Ovary (tissue), 9 donors: Measurements from ENCODE around the gene DYNC1I1. TPM values are rescaled to one million over a fixed set of nuclear protein-coding genes. Genes with fewer than 3 reads are reported as not detected.

Source experiments
- DNase-seq, 5 donors: peaks; one replicate each; pipeline ENCODE4 v3.0.0-alpha.2; 2019 to 2020
- H3K27ac ChIP-seq, 2 donors: fragments of 200-600 bp; one replicate each; pipeline versions ENCODE4 v1.5.1 to v1.8.0; 2019 to 2022
- H3K27me3 ChIP-seq: fragments of 200-600 bp; one replicate; pipeline ENCODE4 v1.8.0; 2022
- H3K36me3 ChIP-seq: fragments of 200-600 bp; sonication (generic); one replicate; pipeline ENCODE4 v1.5.1; 2019
- H3K4me1 ChIP-seq: one replicate; pipeline ENCODE4 v1.8.1; 2013; ENCODE audit warnings: mild to moderate bottlenecking, moderate library complexity; ENCODE audit not compliant: insufficient read depth
- H3K4me3 ChIP-seq: fragments of 200-600 bp; sonication (generic); one replicate; pipeline ENCODE4 v1.5.1; 2017
- H3K9me3 ChIP-seq, 2 donors: fragments of 200-600 bp in 1 of 2; sonication (generic) in 1 of 2; one replicate each; pipeline versions ENCODE4 v1.5.1 to v1.8.1; 2013 to 2019; ENCODE audit warnings: mild to moderate bottlenecking in 1 of 2, moderate library complexity in 1 of 2
- CTCF ChIP-seq, 3 donors: fragments of 450-650 bp in 2 of 3; fragments of 200-600 bp in 1 of 3; IDR thresholded peaks; one replicate each; pipeline versions ENCODE4 v1.5.1 to v1.8.0; 2016 to 2022; ENCODE audit warnings: antibody characterized with exemption in 3 of 3, mild to moderate bottlenecking in 1 of 3
- EP300 ChIP-seq: sonication (generic); formaldehyde crosslinking; IDR thresholded peaks from one replicate; pipeline ENCODE4 v1.6.1; 2017; ENCODE audit warnings: antibody characterized with exemption
- POLR2A ChIP-seq: fragments of 450-650 bp; IDR thresholded peaks from one replicate; pipeline ENCODE4 v1.6.1; 2017; ENCODE audit warnings: antibody characterized with exemption, mild to moderate bottlenecking, moderate library complexity
- WGBS, 3 donors: extraction: QIAGEN DNeasy Blood & Tissue Kit in 1 of 3; methylation state at CpG; one replicate each; pipeline versions ENCODE4 v1.1.5 to v1.1.7; 2013 to 2017; 5-methylcytosine and 5-hydroxymethylcytosine counted together
- intact Hi-C, 4 donors: fragments of 100-400 bp; cut with DNase I; formaldehyde crosslinking; loops; one replicate each; pipeline versions ENCODE4 v1.11.0 to v1.15.1; 2022 to 2023
- polyA plus RNA-seq, 2 donors: library from polyadenylated mRNA; stranded (reverse); fragments of 200-250 nt in 1 of 2; fragments of 350-450 nt in 1 of 2; fragmentation: Illumina TruSeq in 1 of 2; extraction: RNeasy Lipid Tissue Mini Kit (QIAGEN cat#74804) in 1 of 2; gene quantifications; one replicate each; pipeline ENCODE4 v1.2.3, GENCODE V29; 2013 to 2014
- total RNA-seq, 7 donors: library from RNA; depleted of rRNA in 2 of 7; stranded (reverse); fragments of >200 nt in 2 of 7; fragmentation: NEBNext Ultra II Directional in 3 of 7; extraction: Animal tissue kit (Norgen Biotek cat#: 25700) in 3 of 7; gene quantifications; one replicate each; pipeline versions ENCODE4 v1.1.0 to v1.2.4, GENCODE V29; 2016 to 2023
- donor health status: DM: no; HTN: no; CAD: no; lungs with moderate emphysema.
- donor health status: DM: no; HTN: no; CAD: no.
- donor health status: Bipolar disorder and iron deficiency.
- donor health status: DM: yes; HTN: yes; CAD: no.
- donor health status: DM: no; HTN: no; CAD: no.
- donor health status: DM: yes; HTN: yes; CAD: no.

DYNC1I1 gene
- total and polyA plus RNA-seq, 9 donors = 4.2 to 19.3 (median 6.9) TPM

DNA sequence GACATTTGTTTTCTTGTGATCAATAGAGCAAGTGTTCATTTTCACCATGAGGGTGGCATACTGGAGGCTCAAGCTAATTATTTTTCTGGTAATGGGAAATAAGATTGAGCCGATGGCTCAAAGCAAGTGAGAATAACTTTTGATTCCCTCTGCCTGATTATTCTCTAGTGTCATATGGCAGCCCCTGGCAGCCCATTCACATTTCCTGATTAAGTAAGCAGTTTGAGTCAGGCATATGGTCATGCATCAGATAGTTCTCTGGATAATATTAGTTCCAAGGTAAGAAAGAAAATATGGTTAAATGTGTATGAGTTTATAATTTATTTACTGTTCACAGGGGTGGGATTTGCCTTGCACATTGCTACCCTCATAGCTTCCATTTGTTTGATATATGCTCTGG is 109.2 kb downstream of the DYNC1I1 start:
- no peaks in the 10 kb centered on the region for H3K9me3 ChIP-seq
- H3K27ac ChIP-seq = no peak overlapping the region
- H3K36me3 ChIP-seq = no peaks in the 10 kb centered on the region
- H3K4me1 ChIP-seq = no peaks in the 10 kb centered on the region
- TF ChIP-seq EP300 (no peak), CTCF (IDR thresholded peaks at IDR 0.05) (no peak), POLR2A (no peak)
- no peak overlapping the region for H3K4me3 ChIP-seq
- intact Hi-C loops = no loop called here
- WGBS, 3 donors = 90 to 94% (median 91%) methylated on average over 1 of the region's 1 CpG
- no peak for DNase-seq
- no peaks in the 10 kb centered on the region for H3K27me3 ChIP-seq

- Histone ChIP-seq H3K27me3 (no peaks in the 10 kb centered on the region), H3K4me1 (no peaks in the 10 kb centered on the region), H3K4me3 (no peak overlapping the region), H3K27ac (no peak overlapping the region), H3K9me3 (no peaks in the 10 kb centered on the region), H3K36me3 (no peaks in the 10 kb centered on the region)
- WGBS, 3 donors = 90 to 93% (median 92%) methylated on average over 3 of the region's 3 CpGs
- TF ChIP-seq EP300 (no peak), CTCF (IDR thresholded peaks at IDR 0.05) (no peak), POLR2A (no peak)
- no peak for DNase-seq
- intact Hi-C loops = no loop called here
These were observed 110.9 kb downstream of the DYNC1I1 start for GRCh38 chr7:95883217-95883616.

- TF ChIP-seq EP300 = no peak
- TF ChIP-seq POLR2A = no peak
- no peak for TF ChIP-seq CTCF (IDR thresholded peaks at IDR 0.05)
- no peak for DNase-seq
- Histone ChIP-seq H3K36me3 (no peaks in the 10 kb centered on the region), H3K4me1 (no peaks in the 10 kb centered on the region), H3K9me3 (no peaks in the 10 kb centered on the region), H3K4me3 (no peak overlapping the region), H3K27me3 (no peaks in the 10 kb centered on the region), H3K27ac (no peak overlapping the region)
- intact Hi-C loops = no loop called here
- WGBS, 3 donors = 47 to 54% (median 51%) methylated on average over 4 of the region's 4 CpGs
These were observed 114.2 kb downstream of the DYNC1I1 start for GRCh38 chr7:95886501-95887090.

DNA sequence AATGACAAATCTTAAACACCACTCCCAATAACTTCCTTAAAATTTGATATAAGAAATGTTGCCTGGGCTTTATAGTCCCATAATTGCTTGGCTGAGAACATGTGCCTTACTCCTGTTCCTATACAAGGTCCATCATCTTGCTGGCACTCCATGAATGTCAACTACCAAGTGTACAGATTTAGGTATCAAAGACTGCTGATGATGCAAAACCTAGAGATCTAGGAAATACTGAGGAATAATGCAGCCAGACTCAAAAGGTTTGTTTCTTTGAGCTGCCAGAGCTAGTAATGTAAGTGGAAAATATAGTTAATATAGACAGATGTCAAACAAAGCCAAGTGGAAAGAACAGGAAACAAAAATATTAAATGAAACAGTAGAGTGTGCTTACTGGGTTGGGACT is 121.1 kb downstream of the DYNC1I1 start:
- no peak overlapping the region for H3K27ac ChIP-seq
- TF ChIP-seq EP300 (no peak), CTCF (IDR thresholded peaks at IDR 0.05) (no peak), POLR2A (no peak)
- intact Hi-C loops = no loop called here
- no peaks in the 10 kb centered on the region for H3K9me3 ChIP-seq
- no peaks in the 10 kb centered on the region for H3K4me1 ChIP-seq
- no peak for DNase-seq
- no peaks in the 10 kb centered on the region for H3K36me3 ChIP-seq
- H3K4me3 ChIP-seq = no peak overlapping the region
- H3K27me3 ChIP-seq = no peaks in the 10 kb centered on the region
